PFSK-1 (cell line): Measurements from ENCODE around the gene TLR2.

Source experiments
- FOXP2 ChIP-seq: optimal IDR thresholded peaks from 2 replicates; pipeline ENCODE3; 2011; ENCODE audit warnings: borderline replicate concordance, control low read depth, inconsistent platforms; ENCODE audit not compliant: insufficient read depth; ENCODE audit errors: extremely low read length, extremely low read depth
- POLR2AphosphoS5 ChIP-seq: IDR thresholded peaks from 2 replicates; pipeline ENCODE4 v1.6.1; 2012; ENCODE audit warnings: low read depth, mild to moderate bottlenecking, control low read depth, low read length, moderate library complexity
- REST ChIP-seq, 2 experiments: IDR thresholded peaks; 2 replicates each; pipeline versions ENCODE4 v1.6.1 to v1.8.0; 2011 to 2012; ENCODE audit warnings: low read depth in 2 of 2, low read length in 2 of 2, control low read depth in 1 of 2, inconsistent platforms in 1 of 2, mild to moderate bottlenecking in 1 of 2, moderate library complexity in 1 of 2; ENCODE audit not compliant: insufficient read depth in 1 of 2
- SIN3A ChIP-seq: IDR thresholded peaks from 2 replicates; pipeline ENCODE4 v1.6.1; 2012; ENCODE audit warnings: mild to moderate bottlenecking, low read length, moderate library complexity, borderline replicate concordance; ENCODE audit not compliant: insufficient read depth
- TAF1 ChIP-seq: IDR thresholded peaks from 2 replicates; pipeline ENCODE4 v1.6.1; 2012; ENCODE audit warnings: low read length, control low read depth, borderline replicate concordance; ENCODE audit not compliant: insufficient read depth

Gene TLR2

GRCh38 chr4:153643406-153644383 is 40.4 kb upstream of the TLR2 start:
- TF ChIP-seq POLR2AphosphoS5 = no peak
- TF ChIP-seq TAF1 = no peak
- no peak for TF ChIP-seq FOXP2
- TF ChIP-seq REST (IDR thresholded peaks at IDR 0.05; ENCODE audit: insufficient read depth in 1 of 2, low read depth in 2 of 2, low read length in 2 of 2) = no peak
- no peak for TF ChIP-seq SIN3A

GRCh38 chr4:153645183-153645582 is 38.9 kb upstream of the TLR2 start:
- TF ChIP-seq REST (IDR thresholded peaks at IDR 0.05; ENCODE audit: insufficient read depth in 1 of 2, low read depth in 2 of 2, low read length in 2 of 2) = no peak
- no peak for TF ChIP-seq SIN3A
- TF ChIP-seq TAF1 = no peak
- no peak for TF ChIP-seq POLR2AphosphoS5
- no peak for TF ChIP-seq FOXP2

GRCh38 chr4:153646261-153646660 is 37.8 kb upstream of the TLR2 start:
- TF ChIP-seq SIN3A (no peak), TAF1 (no peak), FOXP2 (no peak), POLR2AphosphoS5 (no peak), REST (IDR thresholded peaks at IDR 0.05; ENCODE audit: insufficient read depth in 1 of 2, low read depth in 2 of 2, low read length in 2 of 2) (no peak)

GRCh38 chr4:153646978-153647377 is 37.1 kb upstream of the TLR2 start:
- TF ChIP-seq TAF1 = no peak
- TF ChIP-seq SIN3A = no peak
- TF ChIP-seq REST (IDR thresholded peaks at IDR 0.05; ENCODE audit: insufficient read depth in 1 of 2, low read depth in 2 of 2, low read length in 2 of 2) = no peak
- no peak for TF ChIP-seq FOXP2
- no peak for TF ChIP-seq POLR2AphosphoS5
